GM18505 (cell line): Measurements from ENCODE around the gene TLK1.
"Not testable (repeated sequence)": the region's sequence is repeated elsewhere in the genome, so short reads cannot be mapped to it uniquely, and the experiment has no call there.

Source experiments
- ATAC-seq: cut with Tn5 transposase; IDR thresholded peaks from one replicate; pipeline ENCODE4 v1.9.1; 2021; ENCODE audit not compliant: unreplicated experiment
- POLR2A ChIP-seq: IDR thresholded peaks from 4 replicates; pipeline ENCODE4 v1.6.1; 2011; ENCODE audit warnings: borderline replicate concordance; ENCODE audit not compliant: insufficient read depth, insufficient read length; ENCODE audit errors: extremely low read depth

The TLK1 gene

DNA sequence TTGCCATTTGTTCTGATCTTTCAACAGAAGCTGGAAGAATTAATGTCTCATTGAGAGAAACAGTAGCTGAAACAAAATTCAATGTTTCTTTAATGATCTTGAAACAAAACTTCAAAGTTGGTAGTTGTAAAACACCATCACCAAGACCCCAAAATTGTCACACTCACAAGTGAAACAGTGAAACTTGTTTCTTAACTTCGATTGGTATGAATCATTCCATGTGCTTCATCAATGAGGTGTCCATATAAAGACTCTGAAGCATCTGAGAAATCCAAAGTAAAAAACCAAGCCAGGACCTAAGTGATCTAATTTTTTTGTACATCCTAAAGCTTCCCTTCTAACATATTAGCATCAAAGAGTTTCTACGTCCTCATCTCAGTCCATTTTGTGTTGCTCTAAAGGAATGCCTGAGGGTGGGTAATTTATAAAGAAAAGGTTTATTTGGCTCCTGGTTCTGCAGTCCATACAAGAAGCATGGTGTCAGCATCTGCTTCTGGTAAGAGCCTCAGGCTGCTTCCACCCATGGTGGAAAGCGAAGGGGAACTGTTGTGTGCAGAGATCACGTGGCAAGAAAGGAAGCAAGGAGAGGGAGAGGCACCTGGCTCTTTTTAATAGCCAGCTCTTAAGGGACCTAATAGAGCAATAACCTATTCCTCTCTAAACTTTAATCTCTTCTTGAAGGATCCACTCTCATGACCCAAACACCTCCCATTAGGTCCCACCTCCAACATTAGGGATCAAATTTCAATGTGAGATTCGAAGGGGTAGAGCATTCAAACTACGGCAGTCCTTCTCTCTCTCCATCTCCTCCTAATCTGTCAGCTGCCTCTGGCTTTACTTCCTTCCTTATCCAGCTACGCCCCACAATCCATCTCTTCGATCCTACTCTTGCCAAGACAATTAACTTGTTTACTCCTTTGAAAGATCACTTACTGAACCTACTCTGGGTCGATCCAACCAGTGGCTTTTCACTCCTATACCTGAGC lies 20.7 kb upstream of the TLK1 start:
- no peak for TF ChIP-seq POLR2A
- ATAC-seq, result no peak

DNA sequence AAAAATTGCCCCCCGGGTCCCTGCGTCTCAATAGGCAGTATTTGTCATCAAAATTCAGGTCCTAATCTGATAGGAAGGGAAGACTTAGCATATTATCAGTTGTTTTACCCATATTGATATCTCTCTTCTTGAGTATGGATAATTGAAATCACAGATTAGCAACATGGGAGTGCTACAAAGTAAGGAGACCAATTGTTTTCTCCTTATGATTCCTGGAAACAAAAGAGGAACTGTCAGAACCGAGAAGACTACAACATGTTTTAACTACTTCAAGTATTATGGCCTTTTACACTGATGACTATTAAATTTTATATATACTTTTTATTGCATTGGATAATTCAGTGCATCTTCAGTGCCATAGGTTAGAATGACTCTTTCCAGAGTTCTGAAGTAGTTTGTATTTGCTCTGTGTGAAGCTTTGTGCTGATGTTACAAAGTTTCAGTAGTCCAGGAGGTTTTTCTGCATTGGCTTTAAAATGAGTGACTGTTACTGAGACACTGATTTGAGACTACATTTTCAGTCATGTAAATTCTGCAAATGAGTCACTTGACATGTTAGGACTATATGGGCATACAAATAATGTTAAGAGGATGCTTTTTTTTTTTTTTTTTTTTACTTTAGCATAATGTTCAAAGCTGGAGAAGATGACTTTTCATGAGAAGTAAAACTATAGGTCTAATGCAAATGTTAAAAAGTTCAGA lies 19.7 kb upstream of the TLK1 start:
- no peak for ATAC-seq
- no peak for TF ChIP-seq POLR2A

DNA sequence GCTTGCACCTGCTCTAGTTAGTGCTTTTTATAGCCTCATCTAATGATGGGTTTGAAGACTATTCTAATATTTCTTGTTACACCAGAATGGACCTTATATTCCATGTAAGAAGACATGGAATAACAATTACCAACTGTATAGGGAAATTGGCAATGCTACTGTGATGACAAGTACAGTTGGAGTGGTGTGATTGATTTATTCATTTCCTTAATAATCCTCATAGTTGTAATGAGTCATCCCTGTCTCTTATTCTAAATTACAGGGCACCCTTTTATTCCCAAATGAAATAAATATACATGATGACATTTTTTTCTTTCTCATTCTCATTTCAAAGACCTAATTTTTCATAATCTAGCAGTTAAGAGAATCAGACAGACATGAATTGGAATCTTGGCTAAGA lies 18.3 kb upstream of the TLK1 start:
- no peak for ATAC-seq
- TF ChIP-seq POLR2A, result no peak

DNA sequence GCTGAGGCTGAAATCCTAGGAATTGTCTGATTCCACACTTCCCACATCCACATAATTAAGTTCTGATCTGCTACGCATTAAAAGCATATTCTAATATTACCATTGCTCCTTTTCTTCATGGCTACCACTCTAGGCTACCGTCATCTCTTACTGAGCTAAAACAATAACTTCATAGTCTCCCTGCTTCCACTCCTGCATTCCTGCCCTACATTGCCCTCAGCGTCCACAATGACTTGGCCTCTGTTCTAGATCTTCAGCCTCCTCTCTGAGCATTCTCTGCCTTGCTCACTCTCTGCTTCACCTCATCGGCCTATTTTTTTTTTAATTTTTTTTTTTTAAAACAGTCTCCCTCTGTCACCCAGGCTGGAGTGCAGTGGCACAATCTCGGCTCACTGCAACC lies 15.8 kb upstream of the TLK1 start:
- no peak for ATAC-seq
- TF ChIP-seq POLR2A, result no peak

DNA sequence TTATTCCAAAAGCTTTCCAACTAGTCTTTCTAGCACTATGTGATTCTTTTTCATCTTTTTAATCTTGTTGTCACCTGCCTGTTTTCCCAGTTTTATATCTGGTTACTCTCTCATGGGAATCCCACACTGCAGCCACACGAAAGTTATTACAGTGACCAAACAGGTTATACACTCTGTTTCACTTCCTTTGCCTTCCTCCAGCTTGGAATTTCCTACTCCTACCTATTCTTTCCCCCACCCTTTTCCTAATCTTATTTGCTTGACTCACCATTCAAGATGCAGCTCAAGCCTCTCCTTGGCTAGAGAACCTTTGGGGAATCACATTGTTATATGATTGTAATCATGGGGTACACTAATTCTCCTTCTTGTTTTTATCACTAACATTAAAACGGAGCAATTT lies 13.4 kb upstream of the TLK1 start:
- ATAC-seq, result no peak
- TF ChIP-seq POLR2A, result no peak

DNA sequence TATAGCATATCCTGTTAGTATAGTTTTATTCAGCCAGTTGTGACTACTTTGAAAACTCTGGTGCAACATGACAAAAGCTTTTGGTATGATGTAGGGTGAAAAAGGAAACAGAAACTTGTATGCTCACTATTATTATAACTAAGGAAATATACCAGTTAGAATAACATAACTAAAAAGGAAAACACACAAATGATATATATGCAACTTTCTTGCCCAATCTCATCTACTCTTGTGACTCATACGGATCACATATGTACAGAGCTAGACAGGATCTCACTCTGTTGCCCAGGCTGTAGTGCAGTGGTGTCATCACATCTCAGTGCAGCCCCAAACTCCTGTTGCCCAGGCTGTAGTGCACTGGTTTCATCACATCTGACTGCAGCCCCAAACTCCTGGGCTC lies 12.4 kb upstream of the TLK1 start:
- no peak for TF ChIP-seq POLR2A
- no peak for ATAC-seq

DNA sequence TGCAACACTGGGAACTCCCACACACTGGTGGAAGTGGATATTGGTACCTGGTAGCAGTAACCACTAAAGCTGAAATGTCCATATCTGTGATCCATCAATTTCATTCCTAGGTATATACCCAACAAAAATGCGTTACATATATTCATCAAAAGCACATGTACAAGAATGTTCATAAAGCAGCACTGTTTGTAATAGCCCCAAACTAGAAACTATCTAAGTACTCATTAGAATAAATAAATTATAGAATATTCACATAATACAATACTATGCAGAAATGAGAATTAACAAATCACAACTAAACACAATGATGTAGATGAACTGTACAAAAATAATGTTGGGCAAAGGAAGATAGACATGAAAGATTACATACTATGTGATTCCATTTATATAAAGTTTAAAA lies 11.1 kb upstream of the TLK1 start:
- TF ChIP-seq POLR2A, result no peak
- no peak for ATAC-seq

DNA sequence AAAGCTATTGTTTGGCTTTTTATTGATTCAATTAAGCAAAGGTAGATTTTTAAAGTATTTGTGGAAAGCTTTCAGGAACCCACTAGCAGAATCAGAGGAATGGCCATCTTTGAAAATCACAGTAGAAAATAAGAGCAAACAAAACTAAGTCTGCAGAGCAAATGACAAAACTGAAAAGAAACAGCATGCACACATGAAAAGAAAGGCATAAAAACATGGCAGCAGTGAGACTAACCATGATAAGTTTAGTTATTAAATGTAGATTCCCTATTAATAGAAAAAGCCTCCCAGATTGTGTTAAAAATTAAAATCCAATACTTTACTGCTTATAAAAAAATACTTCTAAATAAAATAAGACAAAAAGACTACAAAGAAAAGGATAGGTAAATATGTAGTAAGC lies 9.1 kb upstream of the TLK1 start:
- no peak for TF ChIP-seq POLR2A
- no peak for ATAC-seq

DNA sequence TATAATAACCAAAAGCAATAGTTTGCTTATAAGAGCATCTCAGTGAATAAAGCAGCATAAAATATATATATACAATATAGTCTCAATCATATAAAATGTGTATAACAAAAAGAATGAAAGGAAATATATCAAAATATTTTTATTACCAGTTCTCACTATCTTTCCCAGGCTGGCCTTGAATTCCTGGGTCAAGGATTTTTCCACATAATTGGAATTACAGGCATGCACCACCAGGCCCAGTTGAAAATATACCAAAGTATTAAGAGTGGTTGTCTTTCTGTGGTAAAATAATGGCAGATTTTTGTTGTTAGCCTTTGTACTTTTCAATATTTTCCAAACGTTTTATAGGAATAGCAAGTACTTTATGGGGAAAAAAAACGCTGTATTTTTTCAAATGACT lies 8.6 kb upstream of the TLK1 start:
- no peak for ATAC-seq
- TF ChIP-seq POLR2A, result no peak

DNA sequence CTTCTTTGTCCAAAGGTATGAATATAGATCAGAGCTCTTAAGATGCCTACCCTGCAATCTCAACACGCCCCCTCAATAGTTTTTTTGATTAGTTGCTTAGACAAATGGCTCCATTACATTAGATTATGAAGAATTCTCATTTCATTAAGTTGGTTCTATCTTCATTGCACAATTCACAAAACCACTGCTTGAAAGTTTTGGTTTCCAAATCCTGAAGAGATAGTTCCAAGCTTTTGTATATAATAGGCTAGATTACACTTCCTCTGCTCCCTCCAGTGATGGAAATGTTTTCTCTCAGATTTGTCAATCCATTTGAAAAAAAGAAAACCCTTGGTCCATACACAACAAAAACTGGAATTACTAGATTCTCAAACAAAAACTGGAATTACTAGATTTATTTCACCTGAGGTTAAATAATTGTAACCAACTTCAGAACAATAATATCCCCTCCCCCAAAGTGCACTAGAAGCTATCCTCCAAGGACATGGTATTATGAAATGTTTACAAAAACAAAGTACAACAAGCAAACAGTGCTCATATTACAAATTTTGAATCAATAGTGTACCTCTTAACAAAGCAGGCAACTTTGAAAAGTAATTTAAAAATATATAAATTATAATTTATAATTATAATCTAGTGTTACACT lies 6.8 kb upstream of the TLK1 start:
- TF ChIP-seq POLR2A, result no peak
- no peak for ATAC-seq

DNA sequence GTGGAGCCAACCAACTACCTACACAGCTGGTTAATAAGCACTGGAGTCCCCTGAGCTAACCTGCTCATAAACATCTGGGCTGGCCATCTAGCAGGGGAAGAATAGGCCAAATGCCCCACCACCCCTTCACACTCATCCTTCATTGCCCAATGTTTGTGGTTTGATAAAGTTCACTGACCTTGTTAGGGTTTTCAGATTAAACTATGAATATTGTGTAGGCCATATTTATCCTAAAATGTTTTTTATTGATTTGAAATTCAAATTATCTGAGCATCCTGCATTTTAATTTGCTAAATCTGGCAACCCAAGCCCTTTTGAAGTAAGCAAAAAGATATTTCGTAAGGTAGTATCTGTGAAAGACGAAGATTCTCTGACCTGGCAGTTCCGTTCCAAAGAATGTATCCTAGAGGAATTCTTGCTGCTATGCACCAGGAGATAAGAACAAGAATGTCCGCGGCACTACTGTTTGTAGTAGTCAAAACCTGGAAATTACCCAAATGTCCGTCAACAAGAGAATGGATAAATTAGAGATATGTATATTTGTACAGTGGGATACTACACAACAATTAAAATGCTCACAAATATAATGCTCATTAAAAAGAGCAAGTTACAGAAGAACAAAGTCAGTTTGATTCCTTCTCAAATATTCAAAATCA lies 5.8 kb upstream of the TLK1 start:
- ATAC-seq, result no peak

DNA sequence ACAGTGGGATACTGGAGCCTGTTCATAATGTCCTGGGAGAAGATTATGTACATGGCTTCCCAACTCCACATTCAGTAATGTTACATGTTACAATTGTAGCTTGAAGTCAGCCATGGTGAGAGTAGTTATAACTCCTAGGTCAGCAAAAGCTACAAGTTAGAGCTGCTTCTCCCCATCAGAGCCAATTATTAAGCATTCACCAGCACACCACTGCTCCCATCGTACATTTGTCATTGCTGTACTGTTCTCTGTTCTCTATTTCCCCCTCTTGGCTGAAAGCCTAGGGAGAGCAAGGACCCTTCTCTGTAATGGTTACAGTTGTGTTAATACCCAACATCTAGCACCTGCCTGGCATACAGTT lies 5.3 kb upstream of the TLK1 start:
- ATAC-seq, result no peak

More for the DNA sequence above, 5.8 kb upstream of the TLK1 start:
- TF ChIP-seq POLR2A, result no peak

DNA sequence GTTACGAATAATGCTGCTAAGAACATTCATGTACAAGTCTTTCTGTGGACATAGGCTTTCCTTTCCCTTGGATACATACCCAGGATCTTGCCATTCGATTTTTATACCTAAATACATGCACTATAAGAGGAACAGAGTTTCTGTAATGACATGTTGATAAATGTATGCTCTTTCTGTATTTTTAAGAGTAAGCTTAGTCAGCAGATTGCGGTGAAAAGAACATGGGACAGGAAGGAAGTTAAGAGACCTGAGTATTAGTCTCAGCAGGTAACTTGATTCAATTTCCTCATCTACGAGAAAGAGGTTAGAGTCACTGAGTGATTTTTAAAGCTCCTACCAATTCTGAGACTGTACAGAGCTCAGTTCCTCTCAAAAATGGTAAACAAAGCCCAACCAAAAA lies 2.6 kb upstream of the TLK1 start:
- ATAC-seq, result no peak
- TF ChIP-seq POLR2A, result no peak

More for the DNA sequence above, 5.3 kb upstream of the TLK1 start:
- TF ChIP-seq POLR2A, result no peak

DNA sequence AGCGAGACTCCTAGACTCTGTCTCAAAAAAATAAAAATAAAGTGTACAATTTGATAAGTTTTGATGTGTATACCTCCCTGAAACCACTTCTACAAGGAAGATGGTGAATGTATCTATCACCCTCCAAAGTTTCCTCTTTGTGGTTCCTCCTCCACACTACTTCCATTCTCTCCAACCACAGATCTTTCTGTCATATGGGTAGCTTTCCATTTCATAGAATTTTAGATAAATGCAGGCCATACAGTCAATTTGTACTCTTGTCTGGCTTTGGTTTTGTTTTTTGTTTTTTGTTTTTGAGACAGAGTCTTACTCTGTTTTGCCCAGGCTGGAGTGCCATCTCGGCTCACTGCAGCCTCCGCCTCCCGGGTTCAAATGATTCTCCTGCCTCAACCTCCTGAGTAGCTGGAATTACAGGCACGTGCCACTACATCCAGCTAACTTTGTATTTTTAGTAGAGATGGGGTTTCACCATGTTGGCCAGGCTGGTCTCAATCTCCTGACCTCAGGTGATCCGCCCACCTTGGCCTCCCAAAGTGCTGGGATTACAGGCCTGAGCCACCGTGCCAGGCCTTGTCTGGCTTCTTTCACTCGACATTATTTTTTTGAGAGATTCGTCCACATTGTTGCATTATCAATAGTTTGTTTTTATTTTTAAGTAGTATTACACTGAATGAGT lies 2.0 kb upstream of the TLK1 start:
- ATAC-seq, result not testable (repeated sequence)
